Measurements from ENCODE around the gene ITGA2B. TPM values are rescaled to one million over a fixed set of nuclear protein-coding genes. Genes with fewer than 3 reads are reported as not detected.

ITGA2B gene
- total and polyA plus RNA-seq, 3 donors from 2014 or later = 5.1 to 6.7 (median 6.0) TPM

GRCh38 chr17:44360826-44361225 lies 28.6 kb downstream of the ITGA2B start:
- 51 to 66% methylated on average over 5 of the region's 5 CpGs for WGBS, 2 donors
- no peaks in the 10 kb centered on the region for H3K9me3 ChIP-seq
- H3K4me3 ChIP-seq = no peak overlapping the region
- H3K36me3 ChIP-seq (ENCODE audit: low read depth, missing control alignments) = no peaks in the 10 kb centered on the region
- intact Hi-C loops (cut with DNase I; ENCODE audit: low total_unique reads) = no loop called here
- peak; percentile 61 for DNase-seq
- TF ChIP-seq POLR2A (IDR thresholded peaks at IDR 0.05) (no peak), CTCF (IDR thresholded peaks at IDR 0.05) (no peak)
- no peaks in the 10 kb centered on the region for H3K27me3 ChIP-seq
- H3K4me1 ChIP-seq = peaks cover 24% of the 10 kb centered on the region
- H3K27ac ChIP-seq = no peak overlapping the region

- DNase-seq = no peak
- no peak overlapping the region for H3K27ac ChIP-seq
- H3K4me3 ChIP-seq = no peak overlapping the region
- intact Hi-C loops (cut with DNase I; ENCODE audit: low total_unique reads) = no loop called here
- H3K9me3 ChIP-seq = no peaks in the 10 kb centered on the region
- peaks cover 24% of the 10 kb centered on the region for H3K4me1 ChIP-seq
- TF ChIP-seq CTCF (IDR thresholded peaks at IDR 0.05) (no peak), POLR2A (IDR thresholded peaks at IDR 0.05) (no peak)
- WGBS, 2 donors = 68 to 70% methylated on average over 6 of the region's 6 CpGs
- no peaks in the 10 kb centered on the region for H3K27me3 ChIP-seq
- no peaks in the 10 kb centered on the region for H3K36me3 ChIP-seq (ENCODE audit: low read depth, missing control alignments)
These were observed 29.3 kb downstream of the ITGA2B start for GRCh38 chr17:44360144-44360533.

- WGBS, 2 donors = 82 to 95% methylated on average over 12 to 14 of the region's 14 CpGs
- no peak for DNase-seq
- no peaks in the 10 kb centered on the region for H3K9me3 ChIP-seq
- no peak overlapping the region for H3K27ac ChIP-seq
- no peaks in the 10 kb centered on the region for H3K27me3 ChIP-seq
- H3K4me1 ChIP-seq = peaks cover 24% of the 10 kb centered on the region
- H3K4me3 ChIP-seq = no peak overlapping the region
- TF ChIP-seq CTCF (IDR thresholded peaks at IDR 0.05) (no peak), POLR2A (IDR thresholded peaks at IDR 0.05) (no peak)
- H3K36me3 ChIP-seq (ENCODE audit: low read depth, missing control alignments) = no peaks in the 10 kb centered on the region
- intact Hi-C loops (cut with DNase I; ENCODE audit: low total_unique reads) = no loop called here
These were observed 29.8 kb downstream of the ITGA2B start for GRCh38 chr17:44359458-44360143.

GRCh38 chr17:44359006-44359405 lies 30.4 kb downstream of the ITGA2B start:
- H3K36me3 ChIP-seq (ENCODE audit: low read depth, missing control alignments) = no peaks in the 10 kb centered on the region
- H3K4me1 ChIP-seq = peaks cover 24% of the 10 kb centered on the region
- no peak for DNase-seq
- WGBS, 2 donors = 77 to 84% methylated on average over 6 of the region's 6 CpGs
- intact Hi-C loops (cut with DNase I; ENCODE audit: low total_unique reads) = no loop called here
- no peak overlapping the region for H3K4me3 ChIP-seq
- H3K27me3 ChIP-seq = no peaks in the 10 kb centered on the region
- H3K9me3 ChIP-seq = no peaks in the 10 kb centered on the region
- no peak overlapping the region for H3K27ac ChIP-seq
- TF ChIP-seq POLR2A (IDR thresholded peaks at IDR 0.05) (no peak), CTCF (IDR thresholded peaks at IDR 0.05) (no peak)

GRCh38 chr17:44358066-44358465 lies 31.4 kb downstream of the ITGA2B start:
- WGBS, 2 donors = 93 to 98% methylated on average over 6 to 9 of the region's 9 CpGs
- no peak overlapping the region for H3K27ac ChIP-seq
- H3K4me1 ChIP-seq = peaks cover 22% of the 10 kb centered on the region
- TF ChIP-seq POLR2A (IDR thresholded peaks at IDR 0.05) (no peak), CTCF (IDR thresholded peaks at IDR 0.05) (no peak)
- intact Hi-C loops (cut with DNase I; ENCODE audit: low total_unique reads) = no loop called here
- no peaks in the 10 kb centered on the region for H3K9me3 ChIP-seq
- DNase-seq = no peak
- H3K4me3 ChIP-seq = no peak overlapping the region
- H3K36me3 ChIP-seq (ENCODE audit: low read depth, missing control alignments) = no peaks in the 10 kb centered on the region
- H3K27me3 ChIP-seq = no peaks in the 10 kb centered on the region
